Measurements from ENCODE around the gene RBM33. TPM values are rescaled to one million over a fixed set of nuclear protein-coding genes. Genes with fewer than 3 reads are reported as not detected.

Gene RBM33
- polyA plus RNA-seq, 3 donors = 15.0 to 27.7 (median 22.2) TPM

DNA sequence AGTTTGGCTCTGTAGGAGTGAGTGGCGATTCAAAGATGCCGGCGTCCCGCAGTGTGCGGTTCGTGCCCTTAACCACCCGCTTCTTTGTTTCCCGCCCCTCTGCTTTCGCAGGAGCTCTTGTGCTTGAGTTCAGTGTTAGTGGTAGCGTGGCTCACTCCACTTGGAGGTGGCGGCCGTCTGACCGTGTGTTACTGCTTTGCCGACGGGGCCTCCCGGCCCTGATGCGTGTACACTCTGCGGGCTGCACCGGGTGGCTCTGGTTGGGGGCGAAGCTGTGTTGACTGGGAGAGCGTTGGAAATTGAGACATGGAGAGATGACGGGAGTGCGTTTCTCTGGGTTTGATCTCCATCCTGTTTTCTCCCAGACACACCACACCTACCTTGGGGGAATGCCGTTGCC, 136.4 kb downstream of the RBM33 start:
- H3K9ac ChIP-seq (ENCODE audit: insufficient read depth, low read length, poor library complexity, severe bottlenecking) = no peak overlapping the region
- H4K20me1 ChIP-seq (ENCODE audit: insufficient read depth, low read length) = peaks cover 55% of the 10 kb centered on the region
- no peak overlapping the region for H3K4me3 ChIP-seq (replicated peaks in 1 of 3; ENCODE audit: low read depth in 2 of 3, low read length in 3 of 3)
- WGBS (ENCODE audit: insufficient coverage) = 98% methylated on average over 13 of the region's 24 CpGs
- intact Hi-C loops (cut with micrococcal nuclease) = no loop called here
- no peaks in the 10 kb centered on the region for H3K79me2 ChIP-seq (ENCODE audit: insufficient read depth, low read length)
- H3K4me2 ChIP-seq (replicated peaks; ENCODE audit: extremely low read depth, low read length, poor library complexity, severe bottlenecking) = no peak overlapping the region
- Mint-ChIP-seq H3K4me1 (no peaks in the 10 kb centered on the region), H3K4me3 (no peak overlapping the region), H3K27ac (no peak overlapping the region), H3K9me3 (no peaks in the 10 kb centered on the region), H3K27me3 (ENCODE audit: low read depth in 3 of 3) (peaks cover 3 to 12% (median 7%) of the 10 kb centered on the region in 3 donors), H3K36me3 (peaks cover 81 to 86% of the 10 kb centered on the region in 2 donors)
- no peak overlapping the region for H2AFZ ChIP-seq (ENCODE audit: insufficient read depth, low read depth, low read length, poor library complexity, severe bottlenecking)
- no peak for DNase-seq
- no peak overlapping the region for H3K27ac ChIP-seq (ENCODE audit: low read depth in 1 of 2, low read length in 2 of 2)
- peaks cover 58 to 85% of the 10 kb centered on the region in 2 donors for H3K36me3 ChIP-seq (replicated peaks in 1 of 2; ENCODE audit: control insufficient read depth in 1 of 2, insufficient read depth in 2 of 2, low read length in 2 of 2)
- no peaks in the 10 kb centered on the region for H3K9me3 ChIP-seq (replicated peaks in 1 of 2; ENCODE audit: control insufficient read depth in 1 of 2, insufficient read depth in 1 of 2, low read length in 2 of 2)
- TF ChIP-seq, protein P1, sequence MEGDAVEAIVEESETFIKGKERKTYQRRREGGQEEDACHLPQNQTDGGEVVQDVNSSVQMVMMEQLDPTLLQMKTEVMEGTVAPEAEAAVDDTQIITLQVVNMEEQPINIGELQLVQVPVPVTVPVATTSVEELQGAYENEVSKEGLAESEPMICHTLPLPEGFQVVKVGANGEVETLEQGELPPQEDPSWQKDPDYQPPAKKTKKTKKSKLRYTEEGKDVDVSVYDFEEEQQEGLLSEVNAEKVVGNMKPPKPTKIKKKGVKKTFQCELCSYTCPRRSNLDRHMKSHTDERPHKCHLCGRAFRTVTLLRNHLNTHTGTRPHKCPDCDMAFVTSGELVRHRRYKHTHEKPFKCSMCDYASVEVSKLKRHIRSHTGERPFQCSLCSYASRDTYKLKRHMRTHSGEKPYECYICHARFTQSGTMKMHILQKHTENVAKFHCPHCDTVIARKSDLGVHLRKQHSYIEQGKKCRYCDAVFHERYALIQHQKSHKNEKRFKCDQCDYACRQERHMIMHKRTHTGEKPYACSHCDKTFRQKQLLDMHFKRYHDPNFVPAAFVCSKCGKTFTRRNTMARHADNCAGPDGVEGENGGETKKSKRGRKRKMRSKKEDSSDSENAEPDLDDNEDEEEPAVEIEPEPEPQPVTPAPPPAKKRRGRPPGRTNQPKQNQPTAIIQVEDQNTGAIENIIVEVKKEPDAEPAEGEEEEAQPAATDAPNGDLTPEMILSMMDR (IDR thresholded peaks at IDR 0.05) = no peak
- H3K27me3 ChIP-seq (ENCODE audit: control insufficient read depth in 2 of 2, insufficient read depth in 2 of 2, low read length in 2 of 2) = peaks cover 0 to 4% of the 10 kb centered on the region in 2 donors
- no peaks in the 10 kb centered on the region for H3K4me1 ChIP-seq (ENCODE audit: control insufficient read depth in 1 of 2, insufficient read depth in 2 of 2, low read length in 2 of 2)

DNA sequence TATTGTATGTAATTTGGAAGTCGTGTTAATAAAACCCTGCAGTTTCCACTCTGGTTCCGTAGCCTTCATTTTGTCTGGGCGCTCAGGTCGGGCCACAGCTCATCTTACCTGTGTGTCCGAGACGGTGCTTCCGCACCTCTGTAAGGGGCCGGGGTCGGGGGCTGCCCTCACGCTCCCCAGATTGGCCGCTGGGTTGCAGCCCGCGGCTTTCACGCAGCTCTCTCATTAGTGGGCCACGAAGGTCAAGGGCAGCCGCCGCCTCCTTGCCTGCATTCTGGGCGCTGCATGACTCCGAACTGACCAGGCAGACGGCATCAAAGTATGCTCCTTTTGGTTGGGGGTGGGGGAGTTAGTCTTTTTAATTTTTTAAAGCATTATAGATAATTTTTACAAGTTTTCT, 137.0 kb downstream of the RBM33 start:
- Histone ChIP-seq H3K4me1 (ENCODE audit: control insufficient read depth in 1 of 2, insufficient read depth in 2 of 2, low read length in 2 of 2) (no peaks in the 10 kb centered on the region), H3K4me2 (replicated peaks; ENCODE audit: extremely low read depth, low read length, poor library complexity, severe bottlenecking) (no peak overlapping the region), H3K27ac (ENCODE audit: low read depth in 1 of 2, low read length in 2 of 2) (no peak overlapping the region), H2AFZ (ENCODE audit: insufficient read depth, low read depth, low read length, poor library complexity, severe bottlenecking) (no peak overlapping the region), H3K9ac (ENCODE audit: insufficient read depth, low read length, poor library complexity, severe bottlenecking) (no peak overlapping the region), H3K79me2 (ENCODE audit: insufficient read depth, low read length) (no peaks in the 10 kb centered on the region), H3K9me3 (replicated peaks in 1 of 2; ENCODE audit: control insufficient read depth in 1 of 2, insufficient read depth in 1 of 2, low read length in 2 of 2) (no peaks in the 10 kb centered on the region), H3K27me3 (ENCODE audit: control insufficient read depth in 2 of 2, insufficient read depth in 2 of 2, low read length in 2 of 2) (peaks cover 0 to 10% of the 10 kb centered on the region in 2 donors), H3K4me3 (replicated peaks in 1 of 3; ENCODE audit: low read depth in 2 of 3, low read length in 3 of 3) (no peak overlapping the region), H3K36me3 (replicated peaks in 1 of 2; ENCODE audit: control insufficient read depth in 1 of 2, insufficient read depth in 2 of 2, low read length in 2 of 2) (peaks cover 53 to 80% of the 10 kb centered on the region in 2 donors), H4K20me1 (ENCODE audit: insufficient read depth, low read length) (peaks cover 51% of the 10 kb centered on the region)
- Mint-ChIP-seq H3K9me3 (no peaks in the 10 kb centered on the region), H3K27me3 (ENCODE audit: low read depth in 3 of 3) (peaks cover 8 to 17% (median 12%) of the 10 kb centered on the region in 3 donors), H3K4me3 (no peak overlapping the region), H3K36me3 (peaks cover 80% of the 10 kb centered on the region in 2 donors), H3K4me1 (peaks cover 3% of the 10 kb centered on the region), H3K27ac (peak overlapping the region in 1 of 7 donors; percentile 31)
- TF ChIP-seq, protein P1 (IDR thresholded peaks at IDR 0.05) = no peak
- no peak for DNase-seq
- intact Hi-C loops (cut with micrococcal nuclease) = no loop called here
- 98% methylated on average over 17 of the region's 20 CpGs for WGBS (ENCODE audit: insufficient coverage)
